NCI-H1436 (cell line): ENCODE results near the gene ARRB2.

ENCODE experiments used
- DNase-seq: peaks from one replicate; lab custom pipeline; 2025; lab: John Stamatoyannopoulos, UW

Gene ARRB2

GRCh38 chr17:4725646-4726310 is 15.3 kb downstream of the ARRB2 start:
- no peak for DNase-seq

- no peak for DNase-seq
Measured at GRCh38 chr17:4728124-4728523, 17.7 kb downstream of the ARRB2 start.

GRCh38 chr17:4733073-4733531 is 22.7 kb downstream of the ARRB2 start:
- DNase-seq = no peak

GRCh38 chr17:4734857-4735475 is 24.5 kb downstream of the ARRB2 start:
- DNase-seq = no peak

- DNase-seq = no peak
Measured at GRCh38 chr17:4735876-4736651, 25.6 kb downstream of the ARRB2 start.

- no peak for DNase-seq
Measured at GRCh38 chr17:4738136-4739121, 28.0 kb downstream of the ARRB2 start.

GRCh38 chr17:4739122-4740024 is 28.9 kb downstream of the ARRB2 start, which contains the start of the genes CXCL16 and ZMYND15:
Gene CXCL16 (minus strand): TSS chr17:4739928. CDS start chr17:4739339, 589 bp downstream.
Gene ZMYND15 (plus strand): TSS chr17:4739833. CDS start chr17:4740549, 716 bp downstream.
- peak; percentile 12 for DNase-seq

- DNase-seq = no peak
Measured at GRCh38 chr17:4740025-4740351, 29.6 kb downstream of the ARRB2 start.

GRCh38 chr17:4740584-4740983 is 30.2 kb downstream of the ARRB2 start:
- DNase-seq = no peak

- no peak for DNase-seq
Measured at GRCh38 chr17:4741544-4741943, 31.1 kb downstream of the ARRB2 start.

- no peak for DNase-seq
Measured at GRCh38 chr17:4742133-4742532, 31.7 kb downstream of the ARRB2 start.

GRCh38 chr17:4742629-4743028 is 32.2 kb downstream of the ARRB2 start:
- no peak for DNase-seq

GRCh38 chr17:4743216-4743615 is 32.8 kb downstream of the ARRB2 start:
- no peak for DNase-seq

GRCh38 chr17:4743898-4744297 is 33.5 kb downstream of the ARRB2 start:
- no peak for DNase-seq

- DNase-seq = no peak
Measured at GRCh38 chr17:4744999-4745969, 34.9 kb downstream of the ARRB2 start.

GRCh38 chr17:4747847-4748246 is 37.4 kb downstream of the ARRB2 start:
- DNase-seq = no peak

GRCh38 chr17:4748686-4749085 is 38.3 kb downstream of the ARRB2 start:
- DNase-seq = no peak

GRCh38 chr17:4750606-4751005 is 40.2 kb downstream of the ARRB2 start:
- DNase-seq = no peak

- DNase-seq = no peak
Measured at GRCh38 chr17:4751932-4752331, 41.5 kb downstream of the ARRB2 start.
